Mesendoderm (in vitro differentiated cells): ENCODE data around the gene GPR45.

ENCODE experiments used
- DNase-seq: peaks from one replicate; pipeline ENCODE4 v3.0.0; 2013
- H2AK5ac ChIP-seq: 2 replicates; pipeline ENCODE4 v1.6.1; 2013; ENCODE audit warnings: low read length, inconsistent platforms
- H2BK120ac ChIP-seq: 2 replicates; pipeline ENCODE4 v1.6.1; 2013; ENCODE audit warnings: low read depth, mild to moderate bottlenecking, low read length, moderate library complexity, mixed read lengths
- H2BK15ac ChIP-seq: replicated peaks from 2 replicates; pipeline ENCODE4 v1.6.1; 2013; ENCODE audit warnings: low read depth, mild to moderate bottlenecking, moderate library complexity
- H2BK5ac ChIP-seq: 2 replicates; pipeline ENCODE4 v1.6.1; 2013; ENCODE audit warnings: low read length, inconsistent platforms
- H3K18ac ChIP-seq: 2 replicates; pipeline ENCODE4 v1.6.1; 2013; ENCODE audit warnings: mild to moderate bottlenecking, low read length, mixed read lengths
- H3K23ac ChIP-seq: one replicate; pipeline ENCODE4 v1.6.1; 2013; ENCODE audit warnings: low read length
- H3K27ac ChIP-seq: 2 replicates; pipeline ENCODE4 v1.5.1; 2013; ENCODE audit warnings: low read depth, mild to moderate bottlenecking, inconsistent platforms, low read length, moderate library complexity
- H3K27me3 ChIP-seq: 2 replicates; pipeline ENCODE4 v1.6.1; 2013; ENCODE audit warnings: low read length, control low read depth, mild to moderate bottlenecking, inconsistent platforms; ENCODE audit not compliant: insufficient read depth, poor library complexity
- H3K36me3 ChIP-seq: 2 replicates; pipeline ENCODE4 v1.6.1; 2013; ENCODE audit warnings: low read length, inconsistent platforms; ENCODE audit not compliant: control insufficient read depth, insufficient read depth
- H3K4ac ChIP-seq: one replicate; pipeline ENCODE4 v1.6.1; 2013; ENCODE audit warnings: low read depth, mild to moderate bottlenecking, low read length, moderate library complexity
- H3K4me1 ChIP-seq: 2 replicates; pipeline ENCODE4 v1.6.1; 2013; ENCODE audit warnings: low read depth, low read length, inconsistent platforms; ENCODE audit not compliant: control insufficient read depth
- H3K4me2 ChIP-seq: 2 replicates; pipeline ENCODE4 v1.6.1; 2013; ENCODE audit warnings: low read length
- H3K4me3 ChIP-seq: 2 replicates; pipeline ENCODE4 v1.5.1; 2013; ENCODE audit warnings: mild to moderate bottlenecking, low read length
- H3K56ac ChIP-seq: one replicate; pipeline ENCODE4 v1.6.1; 2013; ENCODE audit warnings: low read length
- H3K79me1 ChIP-seq: 2 replicates; pipeline ENCODE4 v1.6.1; 2013; ENCODE audit warnings: low read length, inconsistent platforms
- H3K79me2 ChIP-seq: 2 replicates; pipeline ENCODE4 v1.6.1; 2013; ENCODE audit warnings: mild to moderate bottlenecking, low read length; ENCODE audit not compliant: control insufficient read depth, insufficient read depth
- H3K9ac ChIP-seq: 2 replicates; pipeline ENCODE4 v1.6.1; 2013; ENCODE audit warnings: low read length, inconsistent platforms
- H4K5ac ChIP-seq: one replicate; pipeline ENCODE4 v1.6.1; 2013; ENCODE audit warnings: low read length
- H4K8ac ChIP-seq: one replicate; pipeline ENCODE4 v1.6.1; 2013; ENCODE audit warnings: low read depth, mild to moderate bottlenecking, control low read depth, low read length, moderate library complexity
- WGBS: extraction: QIAGEN DNeasy Blood & Tissue Kit; methylation state at CpG from one replicate; pipeline ENCODE4 v1.1.7; 2013; ENCODE audit warnings: low lambda C conversion rate, missing lambda C conversion rate; ENCODE audit not compliant: insufficient coverage; ENCODE audit errors: extremely low coverage; 5-methylcytosine and 5-hydroxymethylcytosine counted together

The GPR45 gene

DNA sequence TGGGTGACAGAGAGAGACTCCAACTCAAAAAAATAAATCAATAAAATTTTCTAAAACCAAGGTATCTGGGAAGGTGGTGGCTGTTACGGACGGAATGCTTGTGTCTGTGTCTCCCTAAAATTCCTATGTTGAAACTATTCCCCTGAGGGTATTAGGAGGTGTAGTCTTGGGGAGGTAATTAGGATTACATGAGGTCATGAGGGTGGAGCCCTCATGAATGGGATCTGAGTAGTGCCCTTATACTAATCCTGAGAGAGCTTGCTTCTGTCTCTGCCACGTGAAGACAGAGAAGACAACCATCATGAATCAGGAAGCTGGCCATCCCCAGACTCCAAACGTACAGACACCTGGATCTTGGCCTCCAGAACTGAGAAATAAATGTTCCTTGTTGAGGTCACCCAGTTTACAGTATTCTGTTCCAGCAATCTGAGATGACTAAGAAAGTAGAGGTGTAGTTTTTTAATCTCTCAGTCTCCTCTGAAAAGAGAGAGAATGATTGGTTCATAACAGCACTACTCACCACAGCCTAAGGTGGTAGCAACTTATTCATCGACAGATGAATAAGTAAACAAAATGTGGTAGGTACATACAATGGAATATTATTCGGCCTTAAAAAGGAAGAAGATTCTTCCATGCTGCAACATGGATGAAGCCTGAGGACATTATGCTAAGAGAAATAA lies 49.6 kb downstream of the GPR45 start:
- Histone ChIP-seq H2BK5ac (no peak overlapping the region), H2AK5ac (no peak overlapping the region), H2BK120ac (no peak overlapping the region), H3K4me1 (no peaks in the 10 kb centered on the region), H3K4me2 (no peak overlapping the region), H3K79me1 (peaks cover 1% of the 10 kb centered on the region), H4K8ac (no peak overlapping the region), H3K56ac (no peak overlapping the region), H3K36me3 (peaks cover 1% of the 10 kb centered on the region), H3K27me3 (no peaks in the 10 kb centered on the region), H3K79me2 (no peaks in the 10 kb centered on the region), H3K18ac (no peak overlapping the region), H2BK15ac (no peak overlapping the region), H3K27ac (no peak overlapping the region), H3K4ac (no peak overlapping the region), H3K4me3 (no peak overlapping the region), H3K23ac (no peak overlapping the region), H4K5ac (no peak overlapping the region), H3K9ac (no peak overlapping the region)
- peak; percentile 28 for DNase-seq
- WGBS = no CpG with 5 or more reads among the region's 6 CpGs

DNA sequence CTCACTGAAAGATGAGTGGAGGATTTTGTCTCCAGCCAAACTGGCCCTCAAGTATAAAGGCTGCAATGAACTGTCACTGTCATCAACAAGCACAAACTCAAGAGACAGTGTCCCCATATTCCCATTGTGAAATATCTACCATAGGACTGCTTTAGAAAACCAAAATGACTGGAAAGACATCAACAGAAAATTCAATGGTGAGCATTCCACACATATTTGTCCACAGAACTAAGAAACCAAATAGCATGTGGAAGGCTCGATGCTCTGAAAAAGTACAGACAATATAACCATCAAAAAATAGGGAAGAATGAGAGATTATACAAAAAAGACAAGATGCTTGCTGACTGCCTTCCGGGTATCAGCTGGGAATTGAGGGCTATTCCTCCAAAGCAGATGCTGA lies 50.4 kb downstream of the GPR45 start:
- Histone ChIP-seq H3K9ac (no peak overlapping the region), H3K4me2 (no peak overlapping the region), H3K18ac (no peak overlapping the region), H3K79me2 (no peaks in the 10 kb centered on the region), H4K5ac (no peak overlapping the region), H3K56ac (no peak overlapping the region), H3K4ac (no peak overlapping the region), H3K79me1 (peaks cover 1% of the 10 kb centered on the region), H3K4me1 (no peaks in the 10 kb centered on the region), H3K36me3 (peaks cover 1% of the 10 kb centered on the region), H4K8ac (no peak overlapping the region), H2AK5ac (no peak overlapping the region), H3K27ac (no peak overlapping the region), H2BK15ac (no peak overlapping the region), H3K4me3 (no peak overlapping the region), H3K27me3 (no peaks in the 10 kb centered on the region), H2BK5ac (no peak overlapping the region), H2BK120ac (no peak overlapping the region), H3K23ac (no peak overlapping the region)
- WGBS = no CpG with 5 or more reads among the region's 2 CpGs
- no peak for DNase-seq
